ENCODE results near the gene PTPRT.

Gene PTPRT

GRCh38 chr20:42046371-42047085 is 1143.2 kb downstream of the PTPRT start:
- Histone ChIP-seq H3K27me3 (ENCODE audit: insufficient read depth, low read length) (no peaks in the 10 kb centered on the region), H3K36me3 (ENCODE audit: insufficient read depth, low read length) (no peaks in the 10 kb centered on the region), H3K9me3 (ENCODE audit: low read length) (no peaks in the 10 kb centered on the region), H3K4me1 (ENCODE audit: insufficient read depth, low read length) (no peaks in the 10 kb centered on the region), H2AFZ (ENCODE audit: low read depth, low read length) (no peak overlapping the region), H3K4me3 (ENCODE audit: low read length) (no peak overlapping the region)

GRCh38 chr20:42043921-42044320 is 1145.8 kb downstream of the PTPRT start:
- Histone ChIP-seq H3K4me1 (ENCODE audit: insufficient read depth, low read length) (no peaks in the 10 kb centered on the region), H3K36me3 (ENCODE audit: insufficient read depth, low read length) (no peaks in the 10 kb centered on the region), H3K4me3 (ENCODE audit: low read length) (no peak overlapping the region), H2AFZ (ENCODE audit: low read depth, low read length) (no peak overlapping the region), H3K27me3 (ENCODE audit: insufficient read depth, low read length) (no peaks in the 10 kb centered on the region), H3K9me3 (ENCODE audit: low read length) (no peaks in the 10 kb centered on the region)

- Histone ChIP-seq H3K4me3 (ENCODE audit: low read length) (no peak overlapping the region), H3K36me3 (ENCODE audit: insufficient read depth, low read length) (no peaks in the 10 kb centered on the region), H3K9me3 (ENCODE audit: low read length) (no peaks in the 10 kb centered on the region), H3K4me1 (ENCODE audit: insufficient read depth, low read length) (no peaks in the 10 kb centered on the region), H2AFZ (ENCODE audit: low read depth, low read length) (no peak overlapping the region), H3K27me3 (ENCODE audit: insufficient read depth, low read length) (no peaks in the 10 kb centered on the region)
These were observed 1148.6 kb downstream of the PTPRT start for GRCh38 chr20:42041000-42041565.

- H3K27me3 ChIP-seq (ENCODE audit: insufficient read depth, low read length): no peaks in the 10 kb centered on the region
- no peak overlapping the region for H3K4me3 ChIP-seq (ENCODE audit: low read length)
- no peaks in the 10 kb centered on the region for H3K36me3 ChIP-seq (ENCODE audit: insufficient read depth, low read length)
- H3K4me1 ChIP-seq (ENCODE audit: insufficient read depth, low read length): no peaks in the 10 kb centered on the region
- H3K9me3 ChIP-seq (ENCODE audit: low read length): no peaks in the 10 kb centered on the region
- H2AFZ ChIP-seq (ENCODE audit: low read depth, low read length): no peak overlapping the region
These were observed 1161.9 kb downstream of the PTPRT start for GRCh38 chr20:42027746-42028268.

GRCh38 chr20:42026599-42026998 is 1163.1 kb downstream of the PTPRT start:
- Histone ChIP-seq H2AFZ (ENCODE audit: low read depth, low read length) (no peak overlapping the region), H3K9me3 (ENCODE audit: low read length) (no peaks in the 10 kb centered on the region), H3K4me3 (ENCODE audit: low read length) (no peak overlapping the region), H3K27me3 (ENCODE audit: insufficient read depth, low read length) (no peaks in the 10 kb centered on the region), H3K36me3 (ENCODE audit: insufficient read depth, low read length) (no peaks in the 10 kb centered on the region), H3K4me1 (ENCODE audit: insufficient read depth, low read length) (no peaks in the 10 kb centered on the region)

GRCh38 chr20:42024653-42025052 is 1165.1 kb downstream of the PTPRT start:
- Histone ChIP-seq H3K4me1 (ENCODE audit: insufficient read depth, low read length) (no peaks in the 10 kb centered on the region), H2AFZ (ENCODE audit: low read depth, low read length) (no peak overlapping the region), H3K27me3 (ENCODE audit: insufficient read depth, low read length) (no peaks in the 10 kb centered on the region), H3K4me3 (ENCODE audit: low read length) (no peak overlapping the region), H3K9me3 (ENCODE audit: low read length) (no peaks in the 10 kb centered on the region), H3K36me3 (ENCODE audit: insufficient read depth, low read length) (no peaks in the 10 kb centered on the region)

Measured in neuron (in vitro differentiated cells).